Vagina (tissue), 2 donors: Measurements from ENCODE around the gene DNMT1.

Source experiments
- CTCF ChIP-seq, 3 experiments: fragments of 450-650 bp in 2 of 3; fragments of 200-600 bp in 1 of 3; sonication (generic) in 1 of 3; IDR thresholded peaks; one replicate each; pipeline ENCODE4 v1.5.1; 2017 to 2019; ENCODE audit warnings: antibody characterized with exemption in 3 of 3, mild to moderate bottlenecking in 2 of 3, moderate library complexity in 2 of 3
- POLR2A ChIP-seq, 2 donors: fragments of 450-650 bp; IDR thresholded peaks; one replicate each; pipeline ENCODE4 v1.6.1; 2017; ENCODE audit warnings: antibody characterized with exemption in 2 of 2, mild to moderate bottlenecking in 2 of 2, moderate library complexity in 2 of 2

GRCh38 chr19:10149427-10149826 lies 45.3 kb downstream of the DNMT1 start:
- no peak for TF ChIP-seq POLR2A (IDR thresholded peaks at IDR 0.05)
- no peak for TF ChIP-seq CTCF (IDR thresholded peaks at IDR 0.05)
